Left forelimb (tissue), 1 donor: ENCODE results near the gene ACOT7.
"Not testable (repeated sequence)": the region's sequence is repeated elsewhere in the genome, so short reads cannot be mapped to it uniquely, and the experiment has no call there.

Experiments
- DNase-seq: peaks from one replicate; pipeline ENCODE4 v3.0.0-alpha.2; 2018; ENCODE audit warnings: low spot score

ACOT7 gene

DNA sequence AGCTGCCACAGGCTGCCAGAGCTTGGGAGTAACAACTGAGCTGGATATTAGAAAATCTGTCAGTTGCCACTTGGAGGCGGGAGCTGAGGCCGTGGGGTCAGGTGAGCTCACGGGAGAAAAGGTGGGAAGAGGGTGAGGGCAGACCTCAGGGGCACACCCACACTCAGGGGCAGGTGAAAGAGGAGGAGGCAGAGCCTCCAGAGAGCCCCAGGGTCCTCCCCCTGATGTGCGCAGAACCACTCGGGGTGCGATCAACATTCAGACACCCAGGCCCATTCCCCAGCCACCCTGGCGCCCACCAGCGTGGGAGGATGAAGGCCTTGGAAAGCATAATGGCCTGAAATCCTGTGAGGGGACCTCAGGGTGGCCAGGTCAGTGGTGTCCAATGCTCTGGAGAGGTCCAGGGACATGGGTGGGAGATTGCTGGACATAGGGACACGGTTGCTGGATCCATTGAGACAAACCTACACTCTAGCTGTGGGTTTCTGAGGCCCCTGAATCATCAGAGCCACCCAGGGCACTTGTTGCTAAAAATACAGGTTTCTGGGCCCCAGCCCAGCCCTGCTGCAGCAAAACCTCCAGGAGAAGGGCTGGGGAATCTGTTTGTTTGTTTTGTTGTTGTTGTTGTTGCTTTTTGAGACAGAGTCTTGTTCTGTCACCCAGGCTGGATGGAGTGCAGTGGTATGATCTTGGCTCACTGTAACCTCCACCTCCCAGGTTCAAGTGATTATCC, 83.3 kb downstream of the ACOT7 start:
- DNase-seq, result no peak

- DNase-seq, result no peak
Observed at GRCh38 chr1:6309564-6309963, 84.0 kb downstream of the ACOT7 start.

GRCh38 chr1:6308449-6308848, 85.1 kb downstream of the ACOT7 start:
- no peak for DNase-seq

- not testable (repeated sequence) for DNase-seq
Observed at GRCh38 chr1:6307682-6308081, 85.9 kb downstream of the ACOT7 start.

DNA sequence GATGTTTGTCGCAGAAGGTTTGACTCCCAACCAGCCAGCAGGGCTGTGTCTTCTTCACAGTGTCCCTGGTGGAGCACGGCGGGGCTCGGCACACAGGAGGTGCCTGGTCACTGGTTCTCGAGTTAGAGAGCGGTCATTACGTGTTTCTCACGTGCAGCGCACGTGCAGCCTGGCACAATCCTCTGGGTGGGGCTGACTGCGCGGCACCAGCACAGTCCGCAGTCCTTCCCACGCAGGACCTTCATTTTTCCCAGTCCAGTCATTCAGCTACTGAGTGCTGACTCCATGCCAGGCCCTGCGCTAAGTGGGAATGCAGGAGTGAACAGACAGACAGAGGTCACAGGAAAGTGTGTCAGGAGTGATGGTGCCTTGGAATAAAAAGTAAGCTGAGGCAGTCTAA, 86.5 kb downstream of the ACOT7 start:
- no peak for DNase-seq

- no peak for DNase-seq
Observed at GRCh38 chr1:6303397-6304012, 90.1 kb downstream of the ACOT7 start.

DNA sequence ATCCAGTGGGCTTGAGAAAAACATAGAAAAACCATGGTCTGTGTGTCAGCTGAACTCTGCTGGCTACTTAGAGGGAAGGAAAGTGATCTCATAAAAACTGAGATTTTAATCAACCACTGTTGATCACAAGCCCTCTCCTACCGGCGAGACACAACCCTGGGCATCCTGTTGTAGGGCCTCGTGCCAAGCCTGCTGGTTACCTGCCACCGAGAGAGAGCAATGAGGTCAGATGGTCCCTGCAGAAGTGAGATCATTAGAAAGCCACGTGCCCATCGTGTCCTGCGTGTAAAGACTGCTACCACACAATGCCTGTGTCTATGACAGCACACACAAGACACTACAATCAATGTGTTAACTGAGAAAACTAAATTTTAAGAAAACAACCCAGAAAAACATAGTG, 91.0 kb downstream of the ACOT7 start:
- DNase-seq, result no peak

DNA sequence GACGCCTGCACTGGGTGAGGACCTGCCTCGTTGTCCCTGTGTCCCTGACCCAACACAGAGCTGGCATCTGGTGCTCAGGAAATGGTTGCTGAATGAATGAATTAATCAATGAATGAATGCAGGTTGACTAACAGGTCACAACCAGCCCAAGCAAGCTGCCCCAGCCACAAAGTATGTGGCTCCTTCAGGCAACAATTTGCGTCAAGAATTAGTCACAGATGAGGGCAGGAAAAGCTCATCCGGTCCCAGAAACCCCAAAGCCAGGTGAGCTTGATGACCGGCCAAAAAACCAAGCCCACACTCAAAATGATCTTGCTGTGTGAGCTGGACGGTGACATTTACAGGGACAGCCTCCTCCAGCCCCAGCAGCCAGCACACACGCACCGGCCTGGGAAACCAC, 92.0 kb downstream of the ACOT7 start:
- no peak for DNase-seq

GRCh38 chr1:6300342-6301048, 93.1 kb downstream of the ACOT7 start:
- no peak for DNase-seq

DNA sequence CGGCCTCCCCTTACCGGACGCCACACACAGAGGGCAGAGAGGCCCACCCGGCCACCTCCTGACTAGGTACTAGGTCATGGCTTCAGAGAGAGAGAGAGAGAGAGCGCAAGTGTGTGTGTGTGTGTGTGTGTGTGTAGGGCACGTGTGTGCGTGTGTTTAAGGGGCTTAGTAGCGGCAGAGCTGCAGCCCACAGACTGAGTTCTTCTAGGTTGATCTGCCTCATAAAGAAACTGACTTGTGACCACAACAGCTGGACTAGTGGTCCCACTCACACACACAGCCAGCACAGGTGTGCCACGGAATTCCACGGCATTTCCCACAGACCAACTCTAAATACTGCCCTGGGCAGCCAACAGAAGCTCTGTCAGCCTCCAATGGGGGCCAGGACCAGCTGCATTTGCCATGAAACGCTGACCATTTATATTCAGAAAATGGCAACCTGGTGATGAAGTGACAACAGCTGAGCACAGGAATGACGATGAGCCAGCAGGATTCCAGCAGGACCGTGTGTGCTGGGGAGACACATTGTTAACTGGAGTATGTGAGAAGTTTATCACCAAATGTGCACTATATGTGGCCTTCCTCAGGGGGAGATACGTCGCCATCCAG, 93.9 kb downstream of the ACOT7 start:
- DNase-seq, result no peak

- no peak for DNase-seq
Observed at GRCh38 chr1:6298940-6299465, 94.6 kb downstream of the ACOT7 start.

- no peak for DNase-seq
Observed at GRCh38 chr1:6298530-6298929, 95.0 kb downstream of the ACOT7 start.

- DNase-seq, result no peak
Observed at GRCh38 chr1:6295910-6296309, 97.7 kb downstream of the ACOT7 start.

DNA sequence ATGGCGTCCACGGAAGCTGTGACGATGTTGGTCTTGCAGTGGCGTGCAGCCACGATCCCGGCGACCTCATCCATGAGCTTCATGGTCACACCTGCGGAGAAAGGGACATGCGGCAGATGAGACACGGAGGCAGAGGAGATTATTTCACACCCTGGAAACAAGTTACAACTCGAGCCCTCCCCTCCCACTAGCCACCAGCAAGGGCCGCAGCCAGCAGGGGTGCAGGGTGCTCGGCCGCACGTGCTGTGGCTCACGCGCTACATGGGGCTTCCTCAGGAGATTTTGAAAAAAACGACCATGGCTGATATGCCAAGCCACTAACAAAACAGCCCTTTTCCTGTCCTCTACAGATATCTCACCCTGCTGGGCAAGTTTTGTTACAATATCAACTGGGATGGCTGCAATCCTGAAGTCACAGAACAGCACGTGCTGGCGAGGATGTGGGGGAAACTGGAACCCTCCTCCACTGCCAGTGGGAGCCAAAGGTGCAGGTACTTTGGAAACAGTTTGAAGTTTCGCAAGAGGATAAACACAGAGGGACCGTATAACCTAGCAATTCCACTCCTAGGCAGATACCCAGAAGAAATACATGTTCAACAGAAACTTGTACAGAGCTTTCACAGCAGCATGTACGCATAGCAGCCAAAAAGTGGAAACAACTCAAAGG, 98.5 kb downstream of the ACOT7 start:
- DNase-seq, result no peak

DNA sequence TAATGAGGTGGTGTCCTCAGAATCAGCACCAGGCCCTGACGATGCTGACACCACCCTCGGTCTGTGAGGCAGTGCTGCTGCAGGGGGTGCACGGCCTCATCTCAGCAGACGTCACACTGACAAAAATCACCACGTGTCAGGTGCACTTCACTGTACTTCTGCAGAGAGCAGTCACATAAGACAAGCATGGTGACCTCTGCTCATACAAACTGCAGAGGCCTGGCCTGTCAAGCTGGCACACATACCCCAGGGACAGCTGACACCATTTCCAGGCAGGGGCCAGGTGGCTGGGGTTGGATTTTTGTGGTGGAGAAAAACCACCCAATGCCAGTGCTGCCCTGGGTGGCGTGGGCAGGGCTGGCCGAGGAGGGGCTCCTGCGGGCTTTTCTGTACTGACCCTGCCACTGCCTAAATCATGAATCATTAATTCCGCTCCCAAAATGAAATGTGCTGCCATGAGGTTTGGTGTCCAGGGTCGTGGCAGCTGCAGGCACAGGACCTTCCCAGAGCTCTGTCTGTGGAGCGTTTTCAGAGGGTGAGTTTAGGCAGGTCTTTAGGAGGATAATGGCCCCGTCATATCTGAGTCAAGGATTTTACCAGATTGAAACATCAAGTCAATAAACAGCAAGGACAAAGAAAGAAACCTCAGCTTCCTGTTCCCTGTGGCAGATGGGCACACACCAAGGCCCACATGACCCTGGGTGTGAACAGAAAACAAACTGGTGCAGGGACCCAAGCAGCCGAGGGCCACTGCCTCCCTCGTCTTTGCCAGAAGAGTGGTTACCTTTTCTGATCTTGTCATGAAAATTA, 99.3 kb downstream of the ACOT7 start:
- DNase-seq, result no peak

- DNase-seq, result no peak
Observed at GRCh38 chr1:6292102-6292501, 101.5 kb downstream of the ACOT7 start.

GRCh38 chr1:6288665-6289064, 104.9 kb downstream of the ACOT7 start:
- no peak for DNase-seq

GRCh38 chr1:6288026-6288425, 105.5 kb downstream of the ACOT7 start:
- no peak for DNase-seq

DNA sequence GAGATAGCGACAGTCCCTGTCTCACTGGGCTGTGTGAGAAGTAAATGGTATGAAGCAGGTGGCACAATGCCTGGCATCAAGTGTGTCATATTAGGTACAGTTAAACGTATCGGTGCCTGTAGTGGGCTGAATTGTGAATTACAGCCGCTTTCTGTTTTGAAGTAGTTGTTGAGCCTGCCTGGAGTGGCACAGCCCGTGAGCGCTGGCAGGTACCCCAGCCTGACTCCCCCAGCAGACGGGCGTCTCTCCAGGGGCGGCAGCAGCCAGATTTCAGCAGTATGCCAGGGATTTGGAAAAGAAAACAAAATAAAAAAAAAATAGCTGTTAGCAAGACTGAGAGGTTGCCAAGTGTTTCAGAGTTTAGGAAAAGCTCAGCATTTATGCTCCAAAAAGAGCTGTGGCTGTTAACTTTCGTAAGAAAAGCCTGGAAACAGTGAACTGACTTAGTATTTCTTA, 106.1 kb downstream of the ACOT7 start:
- no peak for DNase-seq

- no peak for DNase-seq
Observed at GRCh38 chr1:6287029-6287428, 106.5 kb downstream of the ACOT7 start.

DNA sequence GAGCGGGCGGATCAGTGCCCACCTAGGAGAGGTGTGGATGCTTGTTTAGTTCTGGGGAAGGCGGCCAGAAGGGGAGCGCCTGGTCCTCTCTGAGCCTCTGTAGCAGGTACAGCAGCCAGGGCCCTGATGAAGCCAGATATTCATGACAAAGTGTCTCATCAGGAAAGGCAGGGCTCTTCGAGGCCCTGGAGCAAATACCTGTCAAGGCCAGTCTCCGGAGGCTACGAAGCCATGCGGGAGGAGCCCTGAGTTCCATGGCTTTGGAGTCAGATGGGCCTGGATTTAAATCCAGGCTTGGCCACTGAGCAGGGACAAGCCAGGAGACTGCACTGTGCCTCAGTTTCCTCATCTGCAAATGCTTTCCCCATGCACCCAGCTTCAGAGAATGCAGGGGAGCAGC, 107.3 kb downstream of the ACOT7 start:
- DNase-seq, result no peak
